G401.6 (cell line): ENCODE results near the gene GHRHR.

ENCODE experiments used
- FAIRE-seq: peaks from 2 replicates; lab custom pipeline; 2012; peaks lifted over from hg19 to GRCh38; lab: Jason Lieb, UNC

Gene GHRHR

DNA sequence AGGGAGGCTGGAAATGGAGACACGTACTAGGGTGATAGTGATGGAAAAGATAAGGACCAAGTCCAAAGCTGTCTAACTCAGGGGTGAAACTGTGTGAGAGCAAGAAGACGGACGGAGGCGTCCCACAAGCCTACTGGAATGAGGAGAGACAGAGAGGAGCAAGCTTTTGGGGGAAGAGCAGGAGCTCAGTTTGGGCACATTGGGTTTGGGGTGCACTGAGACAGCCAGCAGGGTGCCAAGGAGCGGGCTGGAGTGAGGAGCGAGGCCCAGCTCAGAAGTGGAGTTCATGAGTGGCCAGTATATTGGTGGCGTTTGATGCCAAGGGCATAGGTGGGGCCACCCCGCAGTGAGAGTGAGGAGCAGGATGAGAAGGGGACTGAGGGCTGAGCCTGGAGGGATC is 22.6 kb downstream of the GHRHR start:
- no peak for FAIRE-seq

DNA sequence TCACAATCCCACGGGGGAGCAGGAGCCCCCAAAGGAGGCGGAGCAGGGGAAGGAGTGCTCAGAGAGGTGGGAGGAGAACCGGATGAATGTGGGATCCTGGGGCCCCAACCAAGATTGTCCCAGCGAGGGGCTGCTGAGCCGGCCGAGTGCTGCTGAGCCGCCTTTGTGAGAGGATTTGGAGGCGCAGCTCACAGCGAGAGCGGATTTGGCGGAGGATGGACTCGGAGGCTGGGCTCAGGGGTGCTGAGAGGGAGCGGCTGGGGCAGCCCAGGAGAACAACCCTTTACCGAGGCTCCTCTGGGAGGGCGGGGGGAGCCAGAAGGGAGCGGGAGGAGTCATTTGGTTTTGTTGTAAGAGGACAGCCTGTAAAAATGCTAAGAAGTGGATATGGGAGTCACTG is 23.0 kb downstream of the GHRHR start:
- no peak for FAIRE-seq

DNA sequence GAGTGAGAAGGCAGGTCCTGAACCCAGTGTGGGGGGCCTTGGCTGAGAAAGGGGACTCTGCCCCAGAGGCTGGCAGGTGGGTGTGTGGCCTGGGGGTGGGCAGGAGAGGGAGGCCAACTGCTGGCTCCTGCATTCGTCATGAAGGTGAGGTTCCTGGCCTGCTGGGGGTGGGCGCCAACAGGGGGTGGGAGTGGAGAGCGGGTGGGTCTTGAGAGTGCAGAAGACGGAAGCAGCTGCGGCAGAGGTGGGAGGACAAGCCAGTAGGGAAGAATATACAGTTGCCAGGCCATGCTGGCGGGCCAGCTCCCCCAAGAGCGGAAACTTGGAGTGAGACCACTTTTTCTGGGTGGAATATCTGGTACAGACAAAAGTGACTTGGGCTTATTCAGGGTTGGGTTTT is 23.4 kb downstream of the GHRHR start:
- FAIRE-seq, result no peak

DNA sequence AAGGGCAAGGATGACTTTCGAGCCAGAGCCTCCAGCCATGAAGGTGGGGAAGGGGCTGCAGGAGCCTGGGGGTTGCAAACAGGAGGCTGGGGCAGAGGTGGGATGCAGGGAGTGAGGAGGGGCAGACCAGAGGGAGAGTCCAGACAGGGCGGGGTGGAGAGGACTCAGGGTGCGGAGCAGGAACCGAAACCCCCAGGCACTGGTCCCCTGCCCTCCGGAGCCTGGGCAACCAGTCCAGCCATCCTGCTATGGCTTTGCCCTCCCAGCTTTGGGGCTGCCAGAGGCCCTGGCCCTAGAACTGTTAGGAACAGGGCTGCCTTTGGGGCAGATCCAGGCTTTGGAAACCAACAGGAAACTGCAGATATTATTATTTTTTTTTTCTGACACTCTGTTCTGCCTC is 24.2 kb downstream of the GHRHR start:
- no peak for FAIRE-seq

DNA sequence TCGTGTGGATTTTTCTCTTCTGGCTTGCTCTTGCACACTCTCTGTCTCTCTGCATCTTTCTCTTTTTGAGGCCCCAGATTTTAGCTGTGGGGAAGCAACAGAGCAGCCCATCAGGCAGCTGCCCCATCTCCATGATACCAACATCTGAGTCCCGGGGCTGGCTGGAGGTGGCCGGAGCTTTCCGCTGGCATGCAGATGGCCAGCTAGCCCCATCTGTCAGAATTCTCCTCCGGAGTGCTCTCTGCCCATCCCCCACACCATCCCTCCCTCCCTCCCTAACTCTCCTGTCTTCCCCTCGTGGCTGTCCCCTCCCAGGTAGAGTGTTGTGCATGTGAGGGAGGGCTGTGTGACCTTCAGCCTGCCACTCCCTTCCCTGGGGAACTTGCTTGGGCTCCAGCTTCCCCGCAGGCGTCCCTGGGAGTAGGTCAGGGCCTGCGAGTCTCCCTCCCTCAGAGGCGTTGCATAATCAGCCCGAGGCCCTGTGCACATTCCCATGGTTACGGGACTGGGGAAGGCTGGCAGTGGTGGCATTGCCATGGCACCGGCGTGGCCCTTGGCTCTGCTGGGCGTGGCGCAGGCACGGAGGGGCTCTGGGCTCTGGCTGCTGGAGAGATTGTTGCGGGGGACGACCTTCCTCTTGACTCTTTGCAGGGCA is 24.7 kb downstream of the GHRHR start:
- FAIRE-seq, result no peak

DNA sequence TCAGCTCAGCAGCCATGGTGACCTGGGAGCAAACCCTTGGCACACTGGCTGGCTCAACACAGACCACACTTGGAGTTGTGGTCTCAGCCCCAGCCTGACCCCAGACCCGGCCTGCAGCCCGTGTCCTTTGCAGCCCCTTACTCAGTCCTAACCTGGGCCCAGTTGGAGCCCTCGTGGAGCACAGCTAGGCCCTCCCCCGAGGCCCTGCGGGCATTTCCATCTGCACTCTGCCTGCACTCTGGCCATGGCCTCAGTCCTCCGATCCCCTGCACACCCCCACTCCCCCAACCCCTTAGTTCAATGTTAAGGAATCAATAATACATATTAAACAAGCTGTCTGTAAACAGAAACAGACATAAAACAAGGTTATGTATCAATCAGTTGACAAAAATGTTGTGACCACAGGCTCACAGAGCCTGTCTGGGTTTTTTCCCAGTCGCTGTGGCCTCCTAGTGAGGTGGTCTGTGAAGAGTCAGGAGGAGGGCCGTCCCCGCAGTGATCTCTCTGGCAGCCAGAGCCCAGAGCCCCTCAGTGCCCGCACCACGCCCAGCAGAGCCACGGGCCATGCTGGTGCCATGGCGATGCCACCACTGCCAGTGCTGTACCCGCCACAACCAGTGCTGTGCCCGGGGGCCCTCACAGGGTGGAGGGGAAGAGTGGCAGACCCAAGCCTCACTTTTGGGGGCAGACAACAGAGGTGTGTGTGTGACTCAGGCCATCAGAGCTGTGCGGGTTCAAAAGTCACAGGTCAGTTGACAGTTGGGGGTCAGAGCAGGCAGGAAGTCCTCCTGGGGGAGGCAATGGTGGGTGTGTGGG is 25.5 kb downstream of the GHRHR start:
- FAIRE-seq, result no peak

DNA sequence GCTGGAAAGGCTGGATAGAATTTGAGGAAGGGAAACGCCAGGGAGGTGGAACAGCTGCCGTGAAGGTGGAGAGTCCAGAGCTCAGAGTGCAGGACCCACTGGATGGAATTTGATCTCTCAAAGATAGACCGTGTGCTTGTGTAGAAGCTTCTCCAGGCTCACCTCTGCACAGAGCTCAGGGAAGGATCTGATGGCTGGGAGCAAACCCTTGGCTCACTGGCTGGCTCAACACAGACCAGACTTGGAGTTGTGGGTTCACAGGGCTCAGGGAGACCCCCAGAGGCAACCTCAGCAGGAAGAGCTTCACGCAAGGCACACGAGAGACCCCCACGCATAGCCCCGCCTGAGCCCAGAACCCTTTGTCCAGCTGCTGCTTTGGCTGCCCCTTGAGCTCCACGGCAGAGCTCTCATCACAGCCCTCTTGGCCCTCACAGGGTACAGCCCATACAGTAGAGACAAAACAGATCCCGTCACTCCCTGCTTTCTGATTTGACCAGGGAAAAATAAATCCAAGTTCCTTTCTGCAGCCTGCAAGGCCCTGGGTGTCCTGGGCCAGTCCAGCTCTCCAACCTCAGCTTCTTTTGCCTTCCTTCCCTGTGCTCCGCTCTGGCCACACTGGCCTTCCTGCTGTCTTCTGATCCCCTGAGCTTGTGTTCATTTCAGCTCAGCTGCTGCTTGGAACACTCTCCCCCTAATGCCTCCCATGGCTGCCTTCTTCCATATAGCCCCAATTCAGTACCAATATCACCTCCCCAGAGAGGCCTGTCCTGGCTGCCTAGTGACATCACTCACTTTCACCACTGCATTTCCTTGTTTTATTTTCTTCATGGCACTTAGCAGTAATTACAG is 26.3 kb downstream of the GHRHR start:
- no peak for FAIRE-seq

DNA sequence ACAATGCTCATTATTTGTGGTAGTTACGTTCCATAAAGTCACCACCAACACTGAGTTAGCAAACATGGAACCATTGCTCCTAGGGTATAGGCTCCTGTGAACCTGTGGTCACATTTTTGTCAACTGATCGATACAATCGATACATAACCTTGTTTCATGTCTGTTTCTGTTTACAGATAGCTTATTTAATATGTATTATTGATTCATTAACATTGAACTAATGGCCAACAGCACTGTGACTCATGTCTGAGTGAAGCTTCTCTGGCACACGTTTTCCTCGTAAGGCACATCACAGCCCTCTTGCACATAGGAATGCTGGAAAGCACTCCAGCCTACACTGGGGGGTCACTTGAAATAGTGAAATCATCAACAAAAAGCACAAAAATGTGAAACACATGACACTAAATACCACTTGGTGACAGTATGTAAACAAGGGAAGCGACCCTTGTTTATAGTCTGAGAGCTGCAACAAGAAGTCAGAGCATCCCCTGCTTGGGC is 27.0 kb downstream of the GHRHR start:
- no peak for FAIRE-seq

DNA sequence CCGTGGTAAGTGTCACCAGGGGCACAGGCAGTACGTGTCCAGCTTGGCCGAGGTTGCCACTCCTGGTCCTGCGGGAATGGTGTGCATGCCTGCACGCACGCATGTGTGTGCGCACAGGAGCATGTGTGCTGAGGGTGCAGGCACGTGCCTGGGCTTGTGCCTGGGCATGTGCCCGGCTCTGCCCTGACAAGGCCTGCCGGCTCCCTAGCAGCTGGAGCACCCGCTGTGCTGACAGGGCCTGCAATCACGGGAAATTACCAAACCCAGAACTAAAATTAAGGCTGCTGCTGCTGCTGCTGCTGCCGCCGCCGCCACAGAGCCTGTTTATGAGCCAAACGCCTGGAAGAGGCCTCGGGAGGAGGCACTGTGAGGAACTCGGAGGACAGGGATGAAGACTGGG is 28.7 kb downstream of the GHRHR start:
- no peak for FAIRE-seq

DNA sequence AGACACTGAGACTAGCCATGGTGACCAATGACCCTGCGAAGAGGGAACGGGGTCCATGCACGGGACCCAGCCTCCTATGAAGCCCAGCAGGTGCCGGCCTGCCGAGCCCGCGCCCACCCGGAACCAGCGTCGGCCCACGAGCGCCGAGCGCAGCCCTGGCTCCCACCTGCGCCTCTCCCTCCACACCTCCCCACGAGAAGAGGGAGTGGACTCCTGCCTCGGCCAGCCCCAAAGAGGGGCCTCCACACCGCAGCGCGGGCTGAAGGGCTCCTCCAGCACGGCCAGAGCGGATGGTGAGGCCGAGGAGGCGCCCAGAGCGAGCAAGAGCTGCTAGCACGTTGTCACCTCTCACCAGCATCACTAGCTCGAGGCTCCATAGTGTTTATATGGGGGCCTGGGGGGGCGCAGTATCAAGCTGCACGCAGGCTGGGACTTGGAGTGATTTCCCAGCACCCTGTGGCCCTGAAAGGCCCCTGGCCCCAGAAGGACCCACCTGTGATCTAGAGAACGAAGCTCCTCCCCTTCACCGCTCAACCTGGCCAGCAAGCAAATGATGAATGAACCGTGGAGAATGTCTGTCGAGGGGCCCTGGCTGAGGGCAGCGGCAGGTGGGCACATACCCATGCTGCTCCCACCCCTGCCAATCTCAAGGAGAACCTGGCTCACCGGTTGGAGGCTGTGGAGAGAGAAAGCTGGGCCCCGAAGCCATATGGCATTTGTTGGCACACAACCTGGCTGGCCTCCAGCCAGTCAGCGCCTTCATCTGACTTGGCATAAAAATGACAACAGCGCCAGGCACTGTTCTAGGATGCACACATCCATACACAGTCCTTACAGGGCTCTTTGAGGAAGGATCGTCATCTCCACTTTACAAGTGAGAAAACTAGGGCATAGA is 30.7 kb downstream of the GHRHR start:
- FAIRE-seq, result no peak

DNA sequence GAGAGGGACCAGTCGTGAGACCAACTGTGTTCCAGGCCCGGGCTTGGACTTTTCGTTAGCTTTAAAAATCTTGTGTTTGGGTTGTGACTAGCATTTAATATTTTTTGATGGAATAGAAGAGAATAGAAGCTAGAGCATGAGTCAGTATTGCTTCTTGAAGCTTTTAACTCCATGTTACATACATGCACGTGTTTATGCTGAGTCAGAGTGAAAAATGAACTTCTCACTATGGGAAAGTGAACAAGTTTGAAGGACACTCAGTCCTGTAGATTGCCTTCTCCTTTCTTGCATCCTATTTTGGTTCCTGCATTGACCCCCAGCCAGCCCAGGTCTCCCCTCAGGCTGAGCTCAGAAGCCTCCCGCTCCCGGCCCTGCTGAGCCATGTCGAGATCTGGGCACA is 31.8 kb downstream of the GHRHR start:
- FAIRE-seq, result no peak

DNA sequence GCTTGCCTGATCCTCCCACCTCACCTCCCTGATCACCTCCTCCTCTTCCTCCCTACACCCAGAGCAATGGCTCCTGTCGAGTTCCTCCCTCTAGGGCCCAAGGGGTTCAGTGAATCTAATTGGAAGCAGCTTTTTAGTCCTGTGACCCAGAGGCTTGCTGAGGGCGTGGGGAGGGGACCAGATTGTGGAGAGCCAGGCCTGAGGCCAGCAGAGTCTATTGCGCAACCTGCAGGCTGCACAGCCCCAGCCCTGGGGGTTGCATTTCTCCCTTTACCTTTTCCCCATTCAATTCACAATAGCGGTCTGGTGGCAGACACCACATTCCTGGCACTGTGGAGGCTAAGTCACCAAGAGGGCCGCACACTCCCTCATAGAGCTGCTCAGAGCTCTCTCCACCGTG is 32.5 kb downstream of the GHRHR start:
- FAIRE-seq, result no peak

DNA sequence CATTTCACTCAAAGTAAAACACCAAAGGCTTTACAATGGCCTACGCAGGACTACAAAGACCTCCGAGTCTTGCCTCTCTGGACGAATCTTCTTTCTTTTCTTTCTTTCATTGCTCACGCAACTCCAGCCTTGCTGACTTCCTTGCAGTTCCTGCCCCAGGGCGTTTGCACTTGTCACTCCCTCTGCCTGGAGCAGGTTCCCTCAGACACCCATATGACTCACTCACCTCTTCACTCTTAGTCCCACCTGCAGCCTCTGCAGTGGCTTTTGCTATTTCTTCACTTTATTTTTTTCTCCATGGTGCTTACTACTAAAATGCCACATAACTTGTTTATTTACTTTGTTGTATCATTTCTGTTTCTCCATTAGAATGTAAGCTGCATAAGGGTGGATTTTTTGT is 33.1 kb downstream of the GHRHR start:
- no peak for FAIRE-seq

DNA sequence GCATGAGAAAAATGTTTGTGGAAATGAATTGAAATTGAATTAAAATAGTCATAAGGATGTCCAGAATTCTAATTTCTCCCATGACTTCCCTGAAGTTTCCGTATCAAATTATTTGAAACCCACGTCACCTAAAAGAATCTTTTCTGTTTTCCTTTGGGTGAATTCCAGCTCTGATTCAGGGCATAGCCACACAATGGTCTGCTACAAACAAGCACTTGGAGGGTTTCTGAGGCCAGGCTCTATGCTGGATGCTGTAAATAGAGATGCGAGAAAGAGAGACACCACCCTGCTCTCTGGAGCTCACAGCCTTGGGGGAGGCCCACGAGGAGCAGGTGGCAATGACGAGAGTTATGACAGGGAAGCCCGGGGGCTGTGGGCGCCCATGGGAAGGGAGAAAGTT is 33.6 kb downstream of the GHRHR start:
- FAIRE-seq, result no peak

DNA sequence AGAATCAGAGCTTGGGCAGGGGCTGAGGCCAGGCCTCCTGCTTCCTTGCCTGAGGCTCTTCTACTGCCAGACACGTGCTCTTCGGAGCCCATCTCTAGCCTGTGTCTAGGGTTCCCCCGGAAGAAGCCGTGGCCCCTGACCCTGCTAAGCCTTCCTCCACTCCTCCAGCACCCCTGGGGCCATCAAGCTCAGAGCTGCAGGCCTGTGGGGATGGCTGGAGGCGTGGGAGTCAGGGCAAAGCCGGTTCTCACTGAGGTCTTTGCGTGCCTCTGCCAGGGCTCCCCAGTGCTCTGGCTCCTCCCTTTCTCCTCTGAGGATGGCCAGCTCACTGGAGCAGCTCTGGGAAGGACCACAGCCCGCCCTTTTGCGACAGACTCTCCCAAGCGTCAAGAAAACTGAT is 34.4 kb downstream of the GHRHR start:
- FAIRE-seq, result no peak

DNA sequence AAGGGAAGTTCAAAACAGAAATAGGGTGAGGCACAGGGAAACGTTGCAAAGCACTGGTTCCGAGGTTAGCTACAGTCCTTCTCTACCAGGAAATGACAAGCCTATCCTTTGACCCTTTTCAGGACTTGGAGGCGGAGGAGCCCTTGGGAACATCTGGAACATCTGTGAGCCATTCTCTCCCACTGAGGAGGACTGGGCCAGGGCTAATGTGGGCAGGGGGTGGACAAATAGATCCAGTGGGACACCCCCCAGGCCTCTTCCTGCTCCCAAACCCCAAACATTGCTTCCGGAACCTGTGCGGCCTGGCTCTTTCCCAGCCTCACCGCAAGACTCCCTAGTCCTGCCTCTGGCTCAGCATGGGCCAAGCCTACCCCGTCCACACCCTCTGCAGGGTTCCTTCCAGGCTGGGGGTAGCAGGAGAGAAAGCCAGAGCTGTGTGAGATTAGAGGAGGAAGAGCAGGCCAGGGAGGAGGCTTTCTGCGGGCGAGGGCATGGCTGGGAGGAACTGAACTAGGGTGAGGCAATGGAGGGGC is 36.5 kb downstream of the GHRHR start:
- FAIRE-seq, result no peak

DNA sequence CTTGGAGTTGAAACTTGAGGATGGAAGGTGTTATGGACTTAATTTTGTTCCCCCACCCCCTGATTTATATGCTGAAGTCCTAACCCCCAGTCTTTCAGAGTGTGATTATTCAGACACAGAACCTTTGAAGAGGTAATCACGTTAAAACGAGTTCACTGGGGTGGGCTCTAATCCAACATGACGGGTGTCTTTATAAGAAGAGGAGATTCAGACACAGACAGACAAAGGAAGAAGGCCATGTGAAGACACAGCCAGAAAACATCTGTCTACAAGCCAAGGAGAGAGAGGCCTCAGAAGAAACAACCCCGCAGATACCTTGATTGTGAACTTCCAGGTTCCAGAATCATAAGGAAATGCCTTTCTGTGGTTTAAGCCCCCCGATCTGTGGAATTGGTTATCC is 37.0 kb downstream of the GHRHR start:
- no peak for FAIRE-seq

DNA sequence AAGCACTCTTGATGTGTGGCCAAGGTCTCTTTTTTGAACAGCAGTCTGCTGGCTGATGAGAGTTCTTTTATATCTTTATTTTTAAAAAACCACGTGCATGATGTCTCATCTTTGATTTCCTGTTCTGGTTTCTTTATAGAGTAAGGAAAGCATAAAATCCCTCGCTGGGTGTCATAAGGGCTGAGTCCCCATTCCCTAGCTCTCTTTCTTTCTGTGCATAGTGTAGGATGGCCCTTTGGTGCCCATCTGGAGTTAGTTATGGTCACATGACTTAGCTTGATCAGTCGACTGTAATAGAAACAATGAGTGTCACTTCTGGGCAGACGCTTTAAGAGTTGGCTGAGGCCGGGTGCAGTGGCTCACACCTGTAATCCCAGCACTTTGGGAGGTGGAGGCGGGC is 38.5 kb downstream of the GHRHR start:
- FAIRE-seq, result no peak

DNA sequence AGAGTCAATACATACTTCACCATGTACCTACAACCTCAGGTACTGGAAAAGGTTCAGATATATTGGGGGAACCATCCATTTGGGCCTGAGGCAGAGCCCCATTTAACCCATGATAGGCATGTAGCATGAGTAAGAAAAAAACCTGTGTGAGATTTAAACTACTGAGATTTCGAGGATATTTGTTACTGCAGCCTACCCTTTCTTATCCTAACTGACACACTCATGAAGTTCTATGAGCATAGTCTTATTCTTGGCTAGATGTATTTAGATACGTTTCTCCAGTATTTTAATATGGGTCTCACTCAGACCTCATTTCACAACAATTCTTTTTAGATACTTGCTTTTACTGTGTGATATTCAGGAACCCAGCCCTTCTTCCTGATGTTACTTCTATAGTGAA is 39.3 kb downstream of the GHRHR start:
- FAIRE-seq, result no peak

DNA sequence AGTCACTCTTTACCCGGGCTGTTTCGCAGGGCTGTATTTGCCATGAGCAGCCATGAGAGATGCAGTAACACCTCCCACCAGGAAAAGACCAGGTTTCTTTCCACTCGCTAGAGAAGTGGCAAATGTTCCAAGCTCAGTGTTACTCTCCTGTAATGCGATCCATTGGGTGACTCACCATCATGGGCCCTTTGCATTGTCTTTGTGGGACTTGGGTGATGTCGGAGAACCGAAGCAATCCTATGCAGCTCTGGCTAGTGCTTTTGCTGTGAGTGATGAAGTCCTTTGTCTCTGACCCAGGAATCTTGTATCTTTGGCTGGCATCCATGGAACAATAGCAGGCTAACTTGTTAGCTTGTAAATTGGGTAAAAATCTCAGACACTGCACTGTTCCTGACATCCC is 40.0 kb downstream of the GHRHR start:
- no peak for FAIRE-seq

DNA sequence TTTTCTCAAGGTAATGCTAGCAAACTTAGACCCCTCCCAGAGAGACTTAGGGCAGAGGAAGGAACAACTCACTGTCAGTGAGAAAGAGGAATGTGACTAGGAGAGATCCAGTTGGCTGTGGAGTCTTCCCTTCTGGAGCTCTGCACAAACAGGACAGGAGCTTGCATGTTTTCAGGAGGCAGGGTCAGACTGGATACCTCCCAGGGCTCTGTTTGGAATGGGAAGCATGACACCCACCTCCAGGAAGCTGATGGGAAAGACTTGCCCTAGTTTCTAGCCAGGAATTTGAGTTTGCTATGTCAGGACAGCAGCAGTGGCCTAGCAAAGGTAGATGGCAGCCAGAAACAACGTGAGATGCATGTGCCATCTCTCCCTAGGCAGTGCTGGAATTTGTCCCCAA is 40.6 kb downstream of the GHRHR start:
- FAIRE-seq, result no peak

DNA sequence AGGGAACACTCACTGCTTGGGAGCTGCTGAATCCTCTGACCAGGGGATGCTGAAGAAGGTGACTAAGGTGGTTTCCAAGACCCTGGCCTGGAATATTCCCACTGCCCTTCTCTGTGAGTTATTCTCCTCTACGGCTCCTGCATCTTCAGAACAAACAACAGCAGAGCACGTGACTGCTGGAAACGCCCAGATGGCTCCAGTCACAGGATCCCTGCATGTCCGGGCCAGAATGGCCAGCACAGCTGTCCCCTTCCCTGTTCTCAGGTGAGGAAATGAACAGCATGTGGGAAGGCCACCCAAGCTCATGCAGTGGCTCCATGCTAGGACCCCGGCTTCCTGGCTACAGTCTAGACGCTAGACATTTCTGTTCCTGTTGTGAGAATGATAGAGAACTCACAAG is 43.1 kb downstream of the GHRHR start:
- no peak for FAIRE-seq
